Neutrophil (primary cell): ENCODE measurements around the gene SPP1.
"Not testable (repeated sequence)": the region's sequence is repeated elsewhere in the genome, so short reads cannot be mapped to it uniquely, and the experiment has no call there.

ENCODE experiments used
- H3K27ac ChIP-seq: fragments of 200-600 bp; sonication (generic); 2 replicates; pipeline ENCODE4 v1.5.1; 2016; ENCODE audit warnings: mild to moderate bottlenecking, moderate library complexity
- H3K27me3 ChIP-seq: fragments of 200-600 bp; sonication (generic); 2 replicates; pipeline ENCODE4 v1.6.0; 2016; ENCODE audit warnings: mild to moderate bottlenecking
- H3K36me3 ChIP-seq: fragments of 200-600 bp; sonication (generic); 2 replicates; pipeline ENCODE4 v1.5.1; 2017
- H3K4me1 ChIP-seq, 2 experiments: fragments of 200-600 bp in 1 of 2; sonication (generic) in 1 of 2; 1 replicate in 1 of 2; 2 replicates in 1 of 2; pipeline versions ENCODE4 v1.5.1 to v1.6.1; 2013 to 2016; ENCODE audit warnings: low read depth in 1 of 2, low read length in 1 of 2, mild to moderate bottlenecking in 1 of 2, moderate library complexity in 1 of 2; ENCODE audit not compliant: control insufficient read depth in 1 of 2, insufficient read depth in 1 of 2
- H3K4me3 ChIP-seq, 2 experiments: fragments of 200-600 bp in 1 of 2; sonication (generic) in 1 of 2; 1 replicate in 1 of 2; 2 replicates in 1 of 2; pipeline ENCODE4 v1.5.1; 2013 to 2016; ENCODE audit warnings: low read depth in 1 of 2, low read length in 1 of 2, mild to moderate bottlenecking in 1 of 2, moderate library complexity in 1 of 2
- H3K9me3 ChIP-seq: fragments of 200-600 bp; sonication (generic); 2 replicates; pipeline ENCODE4 v1.5.1; 2016
- CTCF ChIP-seq: fragments of 200-600 bp; sonication (generic); IDR thresholded peaks from 2 replicates; pipeline ENCODE4 v1.5.1; 2016; ENCODE audit warnings: antibody characterized with exemption

SPP1 gene

GRCh38 chr4:87933337-87933736, 42.2 kb upstream of the SPP1 start:
- no peaks in the 10 kb centered on the region for H3K27me3 ChIP-seq
- no peaks in the 10 kb centered on the region for H3K4me1 ChIP-seq
- H3K4me3 ChIP-seq, result no peak overlapping the region
- TF ChIP-seq CTCF, result no peak
- no peak overlapping the region for H3K27ac ChIP-seq
- no peaks in the 10 kb centered on the region for H3K36me3 ChIP-seq
- H3K9me3 ChIP-seq, result no peaks in the 10 kb centered on the region

GRCh38 chr4:87934157-87934704, 41.3 kb upstream of the SPP1 start:
- no peak for TF ChIP-seq CTCF
- Histone ChIP-seq H3K27me3 (no peaks in the 10 kb centered on the region), H3K36me3 (no peaks in the 10 kb centered on the region), H3K4me1 (no peaks in the 10 kb centered on the region), H3K27ac (no peak overlapping the region), H3K9me3 (no peaks in the 10 kb centered on the region), H3K4me3 (no peak overlapping the region)

GRCh38 chr4:87934973-87935372, 40.5 kb upstream of the SPP1 start:
- no peak for TF ChIP-seq CTCF
- H3K27me3 ChIP-seq, result no peaks in the 10 kb centered on the region
- H3K27ac ChIP-seq, result no peak overlapping the region
- H3K4me1 ChIP-seq, result peaks cover 0 to 6% of the 10 kb centered on the region in 2 experiments
- no peaks in the 10 kb centered on the region for H3K9me3 ChIP-seq
- no peaks in the 10 kb centered on the region for H3K36me3 ChIP-seq
- H3K4me3 ChIP-seq, result no peak overlapping the region

GRCh38 chr4:87935954-87936353, 39.6 kb upstream of the SPP1 start:
- not testable (repeated sequence) for H3K9me3 ChIP-seq, H3K27me3 ChIP-seq, H3K27ac ChIP-seq, H3K36me3 ChIP-seq, H3K4me3 ChIP-seq
- H3K4me1 ChIP-seq, result peaks cover 0 to 11% of the 10 kb centered on the region in 2 experiments

- Histone ChIP-seq H3K9me3 (no peaks in the 10 kb centered on the region), H3K4me1 (peaks cover 0 to 11% of the 10 kb centered on the region in 2 experiments), H3K27me3 (no peaks in the 10 kb centered on the region), H3K4me3 (no peak overlapping the region), H3K27ac (no peak overlapping the region), H3K36me3 (no peaks in the 10 kb centered on the region)
- TF ChIP-seq CTCF, result no peak
Measured at GRCh38 chr4:87937523-87937922, 38.0 kb upstream of the SPP1 start.

GRCh38 chr4:87938746-87939145, 36.8 kb upstream of the SPP1 start:
- no peak for TF ChIP-seq CTCF
- H3K4me3 ChIP-seq, result no peak overlapping the region

More at GRCh38 chr4:87938746-87939145, 36.8 kb upstream of the SPP1 start:
- H3K9me3 ChIP-seq, result no peaks in the 10 kb centered on the region
- H3K27me3 ChIP-seq, result no peaks in the 10 kb centered on the region
- no peak overlapping the region for H3K27ac ChIP-seq
- H3K36me3 ChIP-seq, result no peaks in the 10 kb centered on the region
- peaks cover 0 to 11% of the 10 kb centered on the region in 2 experiments for H3K4me1 ChIP-seq
